ENCODE results near the gene RETN.

GRCh38 chr19:7697721-7698287 is 29.0 kb downstream of the RETN start:
- TF ChIP-seq EZH2 (IDR thresholded peaks at IDR 0.05) (no peak), POLR2AphosphoS5 (IDR thresholded peaks at IDR 0.05; ENCODE audit: borderline replicate concordance, low read depth, low read length) (no peak)
